HG03039 (cell line): ENCODE measurements around the gene GLIS2.
"Not testable (repeated sequence)": the region's sequence is repeated elsewhere in the genome, so short reads cannot be mapped to it uniquely, and the experiment has no call there.

Source experiments
- ATAC-seq: cut with Tn5 transposase; IDR thresholded peaks from one replicate; pipeline ENCODE4 v1.9.1; 2021; ENCODE audit warnings: mild to moderate bottlenecking, moderate library complexity; ENCODE audit not compliant: unreplicated experiment

Gene GLIS2

DNA sequence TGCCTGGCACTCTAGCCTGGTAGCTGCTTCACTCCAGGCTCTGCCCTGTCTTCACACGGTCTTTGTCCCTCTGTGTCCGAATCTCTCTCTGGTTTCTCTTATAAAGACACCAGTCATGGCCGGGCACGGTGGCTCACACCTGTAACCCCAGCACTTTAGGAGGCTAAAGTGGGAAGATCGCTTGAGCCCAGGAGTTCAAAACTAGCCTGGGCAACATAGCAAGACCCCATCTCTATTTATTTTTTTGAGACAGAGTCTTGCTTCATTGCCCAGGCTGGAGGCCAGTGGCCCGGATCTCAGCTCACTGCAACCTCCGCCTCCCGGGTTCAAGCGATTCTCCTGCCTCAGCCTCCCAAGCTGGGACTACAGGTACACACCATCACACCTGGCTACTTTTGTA, 17.8 kb downstream of the GLIS2 start:
- ATAC-seq = not testable (repeated sequence)

DNA sequence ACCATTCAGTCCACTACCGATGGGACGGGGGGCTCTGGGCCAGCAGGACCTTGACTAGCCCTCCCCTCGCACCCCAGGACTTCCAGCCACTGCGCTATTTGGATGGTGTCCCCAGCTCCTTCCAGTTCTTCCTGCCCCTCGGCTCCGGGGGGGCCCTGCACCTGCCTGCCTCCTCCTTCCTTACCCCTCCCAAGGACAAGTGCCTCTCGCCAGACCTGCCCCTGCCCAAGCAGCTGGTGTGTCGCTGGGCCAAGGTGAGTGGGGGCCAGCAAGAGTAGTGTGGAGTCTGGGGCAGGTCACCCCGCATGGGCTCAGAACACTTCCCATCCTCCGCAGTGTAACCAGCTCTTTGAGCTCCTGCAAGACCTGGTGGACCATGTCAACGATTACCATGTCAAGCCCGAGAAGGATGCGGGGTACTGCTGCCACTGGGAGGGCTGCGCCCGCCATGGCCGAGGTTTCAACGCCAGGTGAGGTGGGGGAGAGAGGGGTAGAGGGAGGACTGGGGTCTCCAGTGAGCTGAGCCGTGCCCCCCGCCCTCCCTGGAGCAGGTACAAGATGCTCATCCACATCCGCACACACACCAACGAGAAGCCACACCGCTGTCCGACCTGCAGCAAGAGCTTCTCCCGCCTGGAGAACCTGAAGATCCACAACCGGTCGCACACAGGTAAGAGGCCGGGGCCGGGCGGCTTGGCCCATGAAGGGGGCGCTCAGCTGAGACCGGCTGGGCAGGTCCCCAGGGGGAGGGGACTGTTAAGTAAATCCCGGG, 19.0 kb downstream of the GLIS2 start:
- no peak for ATAC-seq

DNA sequence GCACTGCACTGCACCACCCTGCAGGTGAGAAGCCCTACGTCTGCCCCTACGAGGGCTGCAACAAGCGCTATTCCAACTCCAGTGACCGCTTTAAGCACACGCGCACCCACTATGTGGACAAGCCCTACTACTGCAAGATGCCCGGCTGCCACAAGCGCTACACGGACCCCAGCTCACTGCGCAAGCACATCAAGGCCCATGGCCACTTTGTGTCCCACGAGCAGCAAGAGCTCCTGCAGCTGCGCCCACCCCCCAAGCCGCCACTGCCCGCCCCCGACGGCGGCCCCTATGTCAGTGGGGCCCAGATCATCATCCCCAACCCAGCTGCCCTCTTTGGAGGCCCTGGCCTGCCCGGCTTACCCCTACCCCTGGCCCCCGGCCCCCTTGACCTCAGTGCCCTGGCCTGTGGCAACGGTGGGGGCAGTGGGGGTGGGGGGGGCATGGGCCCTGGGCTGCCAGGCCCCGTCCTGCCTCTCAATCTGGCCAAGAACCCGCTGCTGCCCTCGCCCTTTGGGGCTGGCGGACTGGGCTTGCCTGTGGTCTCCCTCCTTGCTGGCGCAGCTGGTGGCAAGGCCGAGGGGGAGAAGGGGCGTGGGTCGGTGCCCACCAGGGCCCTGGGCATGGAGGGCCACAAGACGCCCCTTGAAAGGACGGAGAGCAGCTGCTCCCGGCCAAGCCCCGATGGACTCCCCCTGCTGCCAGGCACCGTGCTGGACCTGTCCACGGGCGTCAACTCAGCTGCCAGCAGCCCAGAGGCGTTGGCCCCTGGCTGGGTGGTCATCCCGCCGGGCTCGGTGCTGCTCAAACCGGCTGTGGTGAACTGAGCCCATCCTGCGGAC, 21.1 kb downstream of the GLIS2 start:
- no peak for ATAC-seq

DNA sequence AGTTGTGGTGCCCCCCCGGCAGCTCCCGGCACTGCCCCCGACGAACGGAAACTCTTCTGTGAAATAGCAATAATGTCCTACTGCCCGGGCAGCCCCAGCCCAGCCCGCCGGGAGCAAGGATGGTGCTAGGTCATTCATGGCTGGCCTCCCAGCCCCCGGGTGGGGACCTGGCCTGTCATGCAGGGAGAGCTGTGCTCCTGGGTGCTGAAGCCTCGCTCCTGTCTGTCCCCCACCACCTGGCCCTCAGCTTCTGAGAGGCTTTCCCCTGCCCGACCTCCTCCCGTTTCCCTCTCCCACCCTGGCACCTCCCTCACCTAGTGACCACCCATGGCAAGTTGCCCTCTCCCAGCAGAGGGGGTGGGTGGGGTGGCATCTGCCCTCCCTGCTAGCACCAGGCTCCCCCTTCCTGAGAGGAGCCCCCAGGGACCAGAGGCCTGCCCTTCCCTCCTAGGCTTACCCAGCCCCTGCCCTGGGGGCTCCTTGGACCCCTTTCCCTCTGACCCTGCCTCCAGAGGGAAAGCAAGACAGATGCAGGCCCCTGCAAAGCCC, 21.7 kb downstream of the GLIS2 start:
- no peak for ATAC-seq

DNA sequence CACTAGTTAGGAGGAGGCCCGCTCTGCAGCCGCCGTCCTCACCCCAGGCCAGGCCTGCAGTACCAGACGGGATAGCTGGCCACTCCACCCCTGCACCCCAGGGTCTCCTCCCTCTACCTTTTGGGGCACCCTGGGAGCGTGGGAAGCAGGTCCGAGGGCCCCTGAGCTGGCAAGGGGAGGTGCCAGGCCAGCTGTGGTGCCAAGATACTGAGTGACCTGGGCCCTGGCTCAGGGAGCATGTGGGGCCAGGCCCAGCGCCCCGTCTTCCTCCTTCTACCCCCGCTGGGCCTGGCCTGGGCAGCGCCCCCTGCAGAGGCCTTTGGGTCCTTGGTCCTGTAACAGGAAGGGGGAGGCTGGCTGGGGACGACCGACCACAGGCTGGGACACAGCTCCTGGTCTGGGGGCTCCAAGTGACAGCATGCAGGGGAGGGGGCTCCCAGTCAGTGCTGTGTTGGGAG, 22.3 kb downstream of the GLIS2 start:
- ATAC-seq = no peak

DNA sequence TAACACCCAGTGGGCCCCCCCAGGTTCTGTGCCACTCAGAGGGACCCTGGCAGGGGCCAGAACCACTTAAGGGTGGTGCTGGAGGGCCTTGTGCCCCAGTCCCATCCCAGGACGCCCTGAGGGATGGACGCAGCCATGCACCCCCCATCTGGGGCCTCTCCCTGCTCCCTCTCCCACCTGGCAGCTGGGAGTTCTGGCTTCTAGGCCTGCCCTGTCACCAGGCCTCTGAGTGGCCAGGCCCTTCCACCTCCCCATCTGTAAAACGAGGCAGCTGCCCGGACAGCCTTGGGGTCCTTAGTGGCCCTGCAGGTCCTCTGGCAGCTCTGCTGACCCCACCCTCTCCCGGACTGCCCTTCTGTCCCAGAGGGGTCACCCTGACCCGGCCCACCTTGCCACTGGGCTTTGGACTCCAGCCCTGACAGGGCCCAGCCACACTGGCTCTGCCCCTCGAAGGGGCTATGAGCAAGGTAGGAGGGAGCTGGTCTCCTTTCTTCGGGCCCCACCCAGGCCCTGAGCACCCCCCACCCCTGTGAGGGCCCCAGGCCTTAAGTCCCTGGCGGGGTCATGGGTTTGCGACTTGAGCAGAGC, 22.9 kb downstream of the GLIS2 start:
- ATAC-seq = no peak

DNA sequence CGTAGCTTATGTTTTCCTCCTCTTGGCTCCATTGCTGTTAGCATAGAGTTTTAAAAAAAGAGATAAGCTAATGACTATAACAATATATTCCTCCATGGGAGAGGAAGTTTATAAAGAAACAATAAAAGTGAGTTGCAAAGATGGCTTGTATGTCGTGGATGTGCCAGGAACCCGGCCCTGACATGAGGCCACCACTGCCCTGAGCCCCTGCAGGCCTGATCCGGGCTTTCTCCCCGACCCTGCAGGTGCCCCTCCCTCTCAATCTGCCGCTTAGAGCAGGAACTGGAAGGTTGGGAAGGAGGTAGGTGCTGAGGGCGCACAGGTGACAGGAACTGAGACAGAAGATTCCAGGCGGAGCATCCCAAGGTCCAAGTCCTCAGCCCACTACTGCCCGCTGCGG, 23.6 kb downstream of the GLIS2 start:
- no peak for ATAC-seq

DNA sequence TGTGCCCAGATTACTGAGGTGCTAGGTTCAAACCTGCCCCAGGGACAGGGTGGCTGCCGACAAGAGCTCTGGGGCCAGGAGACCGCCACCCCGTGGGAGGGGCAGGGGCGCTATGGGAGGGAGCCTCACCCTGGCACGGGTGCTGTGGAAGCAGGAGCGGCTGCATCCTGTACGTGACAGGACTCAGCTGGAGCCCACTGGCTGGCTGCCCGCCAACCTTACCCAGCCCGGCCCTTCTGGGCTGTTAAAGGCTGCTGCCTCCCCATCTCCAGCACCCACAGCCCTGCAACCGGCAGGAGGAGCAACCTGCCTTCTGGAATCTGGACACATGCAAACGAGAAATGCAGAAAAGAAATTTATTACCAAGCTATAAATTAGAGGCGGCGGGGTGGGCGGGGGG, 24.0 kb downstream of the GLIS2 start:
- no peak for ATAC-seq

DNA sequence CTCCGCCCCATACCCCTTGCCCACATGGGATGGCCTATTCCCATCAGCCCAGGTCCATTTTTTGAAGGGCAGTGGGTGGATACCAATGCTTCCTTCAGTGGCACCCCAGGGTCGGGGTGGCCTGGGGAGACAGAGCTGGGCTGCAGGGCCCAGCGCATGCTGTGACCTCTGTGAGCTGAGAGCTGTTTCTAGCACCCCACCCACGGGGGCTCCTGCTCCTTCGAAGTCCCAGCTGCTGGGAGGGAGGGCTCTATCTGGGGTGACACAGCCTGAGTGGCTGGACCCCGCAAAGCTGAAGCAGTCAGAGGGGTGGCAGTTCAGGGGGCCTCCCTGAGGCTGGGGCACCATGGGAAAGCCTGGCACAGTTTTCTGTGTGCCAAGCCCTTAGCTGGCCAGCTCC, 24.6 kb downstream of the GLIS2 start:
- ATAC-seq = no peak

DNA sequence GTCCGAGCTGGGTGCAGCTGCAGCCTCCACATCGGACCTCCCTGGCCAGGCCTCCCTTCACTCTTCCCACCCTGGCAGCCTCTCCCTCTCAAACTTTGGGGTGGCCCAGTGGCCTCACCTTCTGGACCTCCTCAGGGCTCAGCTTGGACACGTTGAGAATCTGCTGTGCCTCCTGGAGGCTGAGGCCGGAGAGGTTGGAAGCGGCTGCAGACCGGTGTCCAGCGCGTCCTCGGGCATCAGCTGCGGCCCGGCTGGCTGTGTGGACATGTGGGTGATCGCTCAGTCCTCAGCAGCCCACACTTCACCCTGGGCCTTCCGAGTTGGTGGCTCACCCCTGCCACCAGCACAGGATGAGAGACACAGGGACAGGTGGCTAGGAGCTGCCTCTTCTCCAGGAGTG, 25.4 kb downstream of the GLIS2 start:
- ATAC-seq = no peak

DNA sequence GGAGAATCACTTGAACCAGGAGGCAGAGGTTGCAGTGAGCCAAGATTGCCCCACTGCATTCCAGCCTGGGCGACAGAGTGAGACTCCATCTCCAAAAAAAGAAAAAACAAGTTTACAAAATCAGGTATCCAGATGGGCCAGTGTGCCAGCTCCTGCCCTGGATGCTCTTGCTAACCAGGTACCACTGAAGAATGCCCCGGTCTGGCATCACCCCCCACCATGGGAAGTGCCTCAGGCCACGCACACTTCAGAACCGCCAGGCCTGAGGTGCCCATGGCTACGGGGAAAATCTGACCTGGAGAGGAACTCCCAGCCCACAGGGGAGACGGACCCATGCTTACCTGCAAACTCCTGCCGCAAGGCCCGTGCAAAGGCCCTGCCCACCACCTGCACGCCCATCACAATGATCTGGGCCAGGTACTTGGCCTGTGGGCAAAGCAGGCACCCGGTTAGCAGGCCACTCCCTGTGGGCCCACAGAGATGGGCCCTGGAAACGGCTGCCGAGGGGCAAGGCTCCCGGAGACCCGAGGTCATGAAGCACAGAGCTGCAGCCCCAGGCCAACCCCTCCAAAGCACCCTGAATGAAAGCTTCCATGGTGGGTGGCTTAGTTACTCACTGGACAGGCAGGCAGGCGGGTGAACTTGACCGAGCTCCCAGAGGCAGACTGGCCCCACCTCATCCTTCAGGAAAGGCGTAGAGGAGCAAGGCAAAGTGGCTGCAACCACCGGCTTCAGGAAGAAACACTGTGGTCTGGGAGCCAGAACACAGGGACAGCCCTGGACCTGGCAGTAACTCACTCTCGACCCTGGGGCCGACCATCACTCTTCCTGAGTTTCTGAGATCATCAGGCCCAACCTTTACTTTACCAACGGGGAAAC, 27.2 kb downstream of the GLIS2 start:
- no peak for ATAC-seq

DNA sequence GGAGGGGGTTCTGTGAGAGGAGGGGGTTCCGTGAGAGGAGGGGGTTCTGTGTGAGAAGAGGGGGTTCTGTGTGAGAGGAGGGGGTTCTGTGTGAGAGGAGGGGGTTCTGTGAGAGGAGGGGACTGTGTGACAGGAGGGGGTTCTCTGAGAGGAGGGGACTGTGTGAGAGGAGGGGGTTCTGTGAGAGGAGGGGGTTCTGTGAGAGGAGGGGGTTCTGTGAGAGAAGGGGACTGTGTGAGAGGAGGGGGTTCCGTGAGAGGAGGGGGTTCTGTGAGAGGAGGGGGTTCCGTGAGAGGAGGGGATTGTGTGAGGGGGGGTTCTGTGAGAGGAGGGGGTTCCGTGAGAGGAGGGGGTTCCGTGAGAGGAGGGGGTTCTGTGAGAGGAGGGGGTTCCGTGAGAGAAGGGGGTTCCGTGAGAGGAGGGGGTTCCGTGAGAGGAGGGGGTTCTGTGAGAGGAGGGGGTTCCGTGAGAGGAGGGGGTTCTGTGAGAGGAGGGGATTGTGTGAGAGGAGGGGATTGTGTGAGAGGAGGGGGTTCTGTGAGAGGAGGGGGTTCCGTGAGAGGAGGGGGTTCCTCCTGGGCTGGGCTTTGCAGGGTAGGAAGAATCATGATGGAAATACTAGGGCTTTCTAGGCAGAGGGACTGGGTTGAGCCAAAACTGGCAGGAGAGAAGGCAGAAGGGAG, 28.6 kb downstream of the GLIS2 start:
- not testable (repeated sequence) for ATAC-seq

DNA sequence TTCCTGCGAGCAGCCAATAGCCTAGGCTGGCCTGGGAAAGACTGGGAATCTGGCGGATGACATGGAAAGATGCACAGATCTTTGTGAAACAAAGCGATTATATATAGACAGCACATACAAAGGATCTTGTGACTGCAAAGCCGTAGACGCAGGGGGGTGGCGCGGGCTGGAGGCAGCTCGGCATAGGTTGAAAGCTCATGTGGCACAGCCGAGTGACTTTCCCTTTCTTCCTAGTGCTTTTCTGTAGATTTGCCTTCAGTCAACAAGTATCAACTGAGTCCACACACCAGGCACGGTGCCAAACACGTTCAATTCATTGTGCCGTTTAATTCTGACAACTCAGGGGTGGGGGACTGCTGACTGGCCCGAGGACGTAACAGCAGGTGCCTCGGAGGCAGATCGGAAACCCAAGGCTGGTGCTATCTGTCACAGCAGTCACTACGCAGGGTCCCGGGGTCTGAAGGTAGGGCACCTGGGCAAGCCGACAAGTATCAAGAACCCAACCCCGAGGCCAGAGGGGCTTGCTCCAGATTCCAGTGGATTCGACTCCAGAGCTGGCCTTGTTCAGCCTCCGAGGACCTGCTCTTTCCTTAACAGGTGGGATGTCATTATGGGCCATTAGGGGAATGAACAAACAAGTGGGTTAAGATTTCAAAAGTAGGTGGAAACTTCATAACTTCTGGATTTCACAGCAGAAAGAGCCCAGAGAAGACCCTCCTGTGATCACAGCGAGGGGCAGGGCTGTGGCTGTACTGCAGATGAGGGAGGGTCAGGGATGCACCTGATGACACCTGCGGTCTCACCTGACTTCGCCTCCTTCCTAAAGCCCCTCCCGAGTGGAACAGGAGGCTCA, 29.3 kb downstream of the GLIS2 start:
- no peak for ATAC-seq

DNA sequence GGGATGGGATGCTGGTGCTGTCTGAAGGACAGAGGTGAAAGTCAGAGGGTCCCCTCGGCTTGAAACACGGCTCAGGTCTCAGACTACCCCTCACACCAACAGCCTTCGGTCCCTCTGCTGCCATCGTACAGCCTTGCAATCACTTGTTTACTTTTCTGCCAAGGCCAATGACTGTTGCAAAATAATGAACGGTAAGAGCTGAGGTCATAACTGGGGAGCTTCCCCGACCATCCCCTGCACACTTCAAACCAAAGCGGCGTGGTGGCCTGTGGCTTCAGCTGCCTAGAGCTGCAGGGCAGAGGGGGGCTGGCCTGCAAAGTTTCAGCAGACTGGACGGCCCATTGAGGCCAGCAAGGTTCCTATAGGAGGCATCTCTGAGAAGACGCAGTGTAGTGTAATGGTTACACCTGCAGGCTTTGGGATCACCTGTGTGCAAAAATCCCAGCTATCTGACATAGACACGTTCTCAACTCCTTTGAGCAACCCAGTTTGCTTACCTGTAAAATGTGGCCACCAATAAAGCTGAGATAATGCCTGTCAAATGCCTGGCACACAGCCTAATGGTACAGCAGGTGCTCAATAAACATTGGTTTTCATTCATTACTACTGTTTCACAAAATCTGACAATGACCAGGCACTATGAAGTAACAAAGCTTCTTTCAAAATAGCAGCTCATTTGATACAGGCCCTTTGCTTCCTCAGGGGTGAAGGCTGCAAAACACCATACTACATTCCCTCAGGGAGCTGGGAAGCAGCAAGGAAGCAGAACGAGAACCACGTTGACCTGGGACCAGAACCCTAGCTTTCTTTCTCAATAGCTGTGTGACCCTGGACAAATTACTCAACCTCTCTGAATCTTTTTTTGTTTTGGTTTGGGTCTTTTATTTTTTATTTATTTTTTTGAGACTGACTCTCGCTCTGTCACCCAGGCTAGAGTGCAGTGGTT, 30.2 kb downstream of the GLIS2 start:
- no peak for ATAC-seq

DNA sequence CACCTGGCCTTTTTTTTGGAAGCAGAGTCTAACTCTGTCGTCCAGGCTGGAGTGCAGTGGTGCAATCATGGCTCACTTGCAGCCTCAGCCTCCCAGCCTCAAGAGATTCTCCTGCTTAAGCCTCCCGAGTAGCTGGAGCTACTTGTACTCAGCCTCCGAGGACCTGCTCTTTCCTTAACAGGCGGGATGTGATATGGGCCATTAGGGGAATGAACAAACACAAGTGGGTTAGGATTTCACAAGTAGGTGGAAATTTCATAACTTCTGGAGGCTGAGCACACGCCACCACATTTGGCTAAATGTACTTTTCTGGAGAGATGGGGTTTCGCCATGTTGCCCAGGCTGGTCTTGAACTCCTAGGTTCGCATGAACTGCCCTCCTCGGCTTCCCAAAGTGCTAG, 31.1 kb downstream of the GLIS2 start:
- no peak for ATAC-seq

DNA sequence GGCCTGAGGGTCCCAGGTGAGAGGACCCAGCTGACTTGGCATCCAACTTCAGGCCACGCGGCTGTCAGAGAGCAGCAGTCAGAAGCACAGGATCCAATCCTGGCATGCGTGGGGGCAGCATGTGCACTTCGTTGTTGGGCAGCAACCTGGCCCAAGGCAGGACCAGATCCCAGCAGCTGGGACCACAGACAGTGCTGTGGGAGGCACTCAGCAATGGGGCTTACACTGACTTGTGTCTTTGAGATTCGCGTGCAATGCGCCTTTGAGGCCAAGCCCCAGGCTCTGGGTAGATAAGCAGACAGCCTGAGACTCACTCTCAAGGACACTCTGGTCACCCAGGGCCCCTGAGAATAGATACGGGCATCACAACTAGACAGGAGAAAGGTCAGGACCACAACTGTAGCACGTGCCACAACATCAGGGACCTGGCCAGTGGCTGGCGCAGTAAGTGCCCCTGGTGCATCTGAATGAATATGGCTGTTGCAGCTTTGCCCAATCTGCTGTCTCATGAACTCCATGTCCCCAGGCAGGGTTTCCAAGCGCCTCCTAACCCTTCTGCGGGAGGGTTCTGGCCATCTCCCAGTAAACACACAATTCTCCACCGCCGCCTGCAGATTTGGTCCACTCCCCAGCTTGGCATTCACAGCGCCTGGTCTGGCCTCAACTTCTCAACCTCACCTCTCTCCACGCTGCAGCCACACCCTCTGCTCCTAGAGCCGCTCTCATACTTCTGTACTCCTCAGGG, 32.1 kb downstream of the GLIS2 start:
- no peak for ATAC-seq

DNA sequence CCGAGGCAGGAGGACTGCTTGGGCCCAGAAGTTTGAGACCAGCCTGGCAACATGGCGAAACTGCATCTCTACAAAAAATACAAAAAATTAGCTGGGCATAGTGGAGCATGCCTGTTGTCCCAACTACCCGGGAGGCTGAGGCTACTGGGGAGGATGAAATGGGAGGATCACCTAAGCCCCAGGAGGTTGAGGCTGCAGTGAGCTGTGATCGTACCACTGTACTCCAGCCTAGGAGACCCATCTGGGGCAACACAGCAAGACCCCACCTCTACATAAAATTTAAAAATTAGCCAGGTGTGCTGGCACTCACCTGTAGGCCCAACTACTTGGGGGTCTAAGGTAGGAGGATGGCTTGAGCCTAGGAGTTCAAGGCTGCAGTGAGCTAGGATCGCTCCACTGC, 33.5 kb downstream of the GLIS2 start:
- ATAC-seq = no peak
